SW 1271 (cell line): ENCODE data around the gene FBLIM1.
"Not testable (repeated sequence)": the region's sequence is repeated elsewhere in the genome, so short reads cannot be mapped to it uniquely, and the experiment has no call there.

Experiments used
- DNase-seq, 2 experiments: peaks; one replicate each; lab custom pipeline; 2025; lab: John Stamatoyannopoulos, UW

FBLIM1 gene

DNA sequence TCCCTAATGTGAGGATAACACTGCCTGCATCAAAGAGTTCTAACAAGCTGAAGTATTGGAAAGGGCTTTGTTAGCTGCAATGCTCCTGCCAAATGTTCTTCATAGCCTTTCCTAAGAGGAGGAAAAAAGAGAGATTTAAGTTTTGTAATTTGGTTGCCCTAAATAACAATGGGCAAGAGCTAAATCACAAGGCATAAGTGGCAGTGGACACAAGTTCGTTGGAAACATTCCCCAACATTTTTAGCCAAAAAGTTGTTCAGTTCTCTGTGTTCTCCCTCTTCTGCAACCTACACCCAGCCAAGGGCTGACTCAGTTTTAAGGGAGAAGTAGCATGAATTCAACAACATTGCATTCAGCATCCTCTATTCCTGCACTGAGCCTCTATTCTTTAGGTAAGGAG is 51.5 kb downstream of the FBLIM1 start:
- no peak for DNase-seq

DNA sequence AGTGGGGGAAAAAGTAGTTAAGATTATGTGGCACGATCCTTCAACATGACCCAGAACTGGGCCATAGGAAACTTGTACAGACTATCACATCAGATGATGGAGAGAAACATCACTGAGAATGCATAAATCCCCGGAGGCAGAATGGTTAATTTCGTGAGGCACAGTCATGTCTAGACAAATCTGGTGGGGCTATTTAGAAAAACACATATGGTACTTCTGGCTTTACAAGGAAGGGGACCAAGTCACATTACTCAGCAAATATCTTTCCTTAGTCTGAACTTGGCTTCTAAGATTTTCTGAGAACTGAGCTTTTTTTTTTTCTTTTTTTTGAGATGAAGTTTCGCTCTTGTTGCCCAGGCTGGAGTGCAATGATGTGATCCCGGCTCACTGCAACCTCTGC is 58.1 kb downstream of the FBLIM1 start:
- DNase-seq, result no peak

DNA sequence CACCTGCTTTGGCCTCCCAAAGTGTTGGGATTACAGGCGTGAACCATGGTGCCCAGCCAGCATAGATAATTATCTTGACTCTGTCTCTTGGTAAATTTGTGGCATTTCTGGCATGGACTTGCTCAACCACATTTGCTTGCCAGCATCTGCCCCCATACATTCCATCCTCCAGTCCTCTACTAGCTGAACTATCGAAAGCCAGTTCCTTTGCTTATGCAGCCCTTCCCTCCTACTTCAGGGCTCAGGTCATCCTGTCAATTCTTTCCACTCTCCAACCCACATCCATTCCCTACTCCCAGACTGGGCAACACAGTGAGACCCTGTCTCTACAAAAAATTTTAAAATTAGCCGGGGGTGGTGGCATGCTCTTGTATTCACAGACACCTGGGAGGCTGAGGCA is 61.9 kb downstream of the FBLIM1 start:
- no peak for DNase-seq

DNA sequence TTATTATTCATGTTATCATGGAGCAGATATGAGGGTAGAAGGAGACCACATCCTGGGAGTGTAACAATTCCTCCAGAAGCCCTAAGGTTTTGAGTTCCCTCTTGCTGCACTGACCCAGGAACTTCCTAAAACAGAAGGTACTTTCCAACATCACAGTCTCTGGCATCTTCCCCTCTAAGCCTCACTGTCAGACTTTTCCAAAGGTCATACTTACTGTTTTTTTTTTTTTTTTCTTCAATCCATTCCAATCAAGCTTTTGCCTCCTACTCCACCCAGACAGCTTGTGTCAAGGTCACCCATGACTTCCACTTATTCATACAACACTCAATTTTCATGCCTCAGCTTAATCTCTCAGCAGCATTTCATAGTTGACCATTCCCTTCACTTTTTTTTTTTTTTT is 67.2 kb downstream of the FBLIM1 start:
- DNase-seq, result no peak

DNA sequence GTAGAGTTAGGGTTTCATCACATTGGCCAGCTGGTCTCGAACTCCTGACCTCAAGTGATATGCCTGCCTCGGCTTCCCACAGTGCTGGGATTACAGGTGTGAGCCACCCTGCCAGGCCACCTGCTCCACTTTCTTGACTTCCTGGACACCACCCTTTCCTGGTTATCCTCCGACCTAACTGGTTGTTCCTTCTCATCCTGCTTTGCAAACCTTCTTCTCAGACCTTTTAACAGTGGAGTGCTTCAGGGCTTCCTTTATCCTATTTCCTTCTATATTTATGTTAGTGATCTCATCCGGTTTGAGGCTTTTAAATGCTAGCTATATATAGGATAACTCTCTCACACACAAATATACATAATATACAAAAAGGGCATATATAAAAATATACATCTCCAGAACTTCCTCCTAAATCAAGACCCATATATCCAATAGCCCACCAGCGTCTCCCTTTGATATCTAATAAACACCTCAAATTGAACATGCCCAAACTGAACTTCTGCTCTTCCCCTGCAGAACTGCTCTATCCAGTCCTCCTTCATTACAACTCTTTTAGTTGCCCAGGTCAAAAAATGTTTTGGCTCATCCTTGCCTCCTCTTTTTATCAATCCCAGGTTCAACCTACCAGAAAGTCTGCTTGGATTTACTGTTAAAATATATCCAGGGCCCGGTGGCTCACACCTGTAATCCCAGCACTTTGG is 68.4 kb downstream of the FBLIM1 start:
- DNase-seq, result no peak

DNA sequence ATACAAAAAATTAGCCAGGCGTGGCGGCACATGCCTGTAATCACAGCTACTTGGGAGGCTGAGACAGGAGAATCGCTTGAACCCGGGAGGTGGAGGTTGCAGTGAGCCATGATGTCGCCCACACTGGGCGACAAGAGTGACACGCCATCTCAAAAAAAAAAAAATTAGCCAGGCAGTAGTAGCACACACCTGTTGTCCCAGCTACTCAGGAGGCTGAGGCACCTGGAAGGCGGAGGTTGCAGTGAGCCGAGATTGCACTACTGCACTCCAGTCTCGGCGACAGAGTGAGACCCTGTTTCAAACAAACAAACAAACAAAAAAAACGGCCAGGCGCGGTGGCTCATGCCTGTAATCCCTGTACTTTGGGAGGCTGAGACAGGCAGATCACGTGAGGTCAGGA is 69.0 kb downstream of the FBLIM1 start:
- not testable (repeated sequence) for DNase-seq

DNA sequence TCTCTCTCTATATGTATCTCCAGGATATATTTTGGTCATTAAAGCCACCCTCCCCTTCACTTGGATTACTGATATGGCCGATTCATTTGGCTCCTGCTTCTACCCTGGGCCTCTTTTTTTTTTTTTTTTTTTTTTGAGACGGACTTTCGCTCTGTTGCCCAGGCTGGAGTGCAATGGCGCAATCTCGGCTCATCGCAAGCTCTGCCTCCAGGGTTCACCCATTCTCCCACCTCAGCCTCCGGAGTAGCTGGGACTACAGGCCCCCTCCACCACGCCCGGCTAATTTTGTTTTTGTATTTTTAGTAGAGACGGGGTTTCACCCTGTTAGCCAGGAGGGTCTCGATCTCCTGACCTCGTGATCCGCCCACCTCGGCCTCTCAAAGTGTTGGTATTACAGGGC is 70.3 kb downstream of the FBLIM1 start:
- not testable (repeated sequence) for DNase-seq

DNA sequence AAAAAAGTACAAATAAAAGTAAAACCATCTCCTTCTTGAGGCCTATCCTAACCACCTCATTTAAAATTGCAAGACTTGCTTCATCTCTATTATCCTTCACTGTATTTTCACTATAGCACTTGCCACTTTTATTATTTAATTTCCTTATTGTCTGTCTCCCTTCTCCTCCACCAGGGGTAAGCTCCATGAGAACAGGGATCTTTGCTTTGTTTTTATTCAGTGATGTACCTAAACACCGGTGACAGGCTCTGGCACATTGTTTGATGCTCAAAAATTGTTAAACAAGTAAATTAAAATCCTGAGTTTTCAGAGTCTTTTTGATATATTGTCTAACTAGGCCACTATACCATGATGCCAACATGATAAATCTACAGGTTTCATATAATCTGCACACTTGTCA is 71.7 kb downstream of the FBLIM1 start:
- DNase-seq, result no peak

DNA sequence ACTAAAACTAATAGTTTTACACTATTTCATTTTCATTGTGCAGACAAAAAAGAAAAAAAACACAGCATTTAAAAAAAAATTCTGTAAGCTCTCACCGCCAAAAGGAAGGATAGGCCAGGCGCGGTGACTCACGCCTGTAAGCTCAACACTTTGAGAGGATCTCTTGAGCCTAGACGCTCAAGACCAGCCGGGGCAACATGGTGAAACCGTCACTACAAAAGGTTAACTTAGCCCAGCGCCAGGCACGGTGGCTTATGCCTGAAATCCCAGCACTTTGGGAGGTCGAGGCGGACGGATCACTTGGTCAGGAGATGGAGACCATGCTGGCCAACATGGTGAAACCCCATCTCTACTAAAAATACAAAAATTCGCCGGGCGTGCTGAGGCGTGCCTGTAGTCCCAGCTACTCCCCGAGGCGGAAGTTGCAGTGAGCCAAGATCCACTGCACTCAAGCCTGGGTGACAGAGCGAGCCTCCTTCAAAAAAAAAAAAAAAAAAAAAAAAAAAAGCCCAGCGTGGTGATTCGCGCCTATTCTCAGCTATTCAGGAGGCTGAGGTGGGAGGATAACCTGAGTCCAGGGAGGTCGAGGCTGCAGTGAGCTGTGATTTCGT is 74.6 kb downstream of the FBLIM1 start:
- peak; percentile 51 to 67 for DNase-seq

DNA sequence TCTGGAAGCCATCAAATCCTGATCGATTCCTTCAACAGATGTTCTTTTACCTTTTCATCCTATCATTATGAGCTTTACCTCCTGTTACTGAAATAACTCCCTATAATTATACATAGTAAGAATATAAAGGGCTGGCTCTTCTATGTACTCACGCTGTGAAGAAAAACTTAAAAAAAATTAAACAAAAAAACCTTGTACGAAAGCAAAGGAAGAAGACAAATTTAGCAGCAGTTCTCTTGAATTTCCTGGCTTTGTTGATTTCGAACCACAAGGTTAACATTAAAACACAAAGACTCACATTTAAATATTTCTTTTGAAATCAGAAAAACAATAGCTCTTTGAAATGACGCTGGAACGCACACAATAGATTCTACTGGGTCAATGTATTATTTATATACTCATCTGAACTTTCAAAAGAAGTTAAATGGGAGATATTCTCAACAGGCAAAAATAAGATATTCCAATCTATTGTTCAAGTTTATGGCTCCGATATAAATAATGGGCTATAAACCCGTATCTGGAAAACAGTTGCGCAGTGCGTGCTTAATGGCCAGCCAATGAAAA is 75.3 kb downstream of the FBLIM1 start:
- DNase-seq, result no peak

DNA sequence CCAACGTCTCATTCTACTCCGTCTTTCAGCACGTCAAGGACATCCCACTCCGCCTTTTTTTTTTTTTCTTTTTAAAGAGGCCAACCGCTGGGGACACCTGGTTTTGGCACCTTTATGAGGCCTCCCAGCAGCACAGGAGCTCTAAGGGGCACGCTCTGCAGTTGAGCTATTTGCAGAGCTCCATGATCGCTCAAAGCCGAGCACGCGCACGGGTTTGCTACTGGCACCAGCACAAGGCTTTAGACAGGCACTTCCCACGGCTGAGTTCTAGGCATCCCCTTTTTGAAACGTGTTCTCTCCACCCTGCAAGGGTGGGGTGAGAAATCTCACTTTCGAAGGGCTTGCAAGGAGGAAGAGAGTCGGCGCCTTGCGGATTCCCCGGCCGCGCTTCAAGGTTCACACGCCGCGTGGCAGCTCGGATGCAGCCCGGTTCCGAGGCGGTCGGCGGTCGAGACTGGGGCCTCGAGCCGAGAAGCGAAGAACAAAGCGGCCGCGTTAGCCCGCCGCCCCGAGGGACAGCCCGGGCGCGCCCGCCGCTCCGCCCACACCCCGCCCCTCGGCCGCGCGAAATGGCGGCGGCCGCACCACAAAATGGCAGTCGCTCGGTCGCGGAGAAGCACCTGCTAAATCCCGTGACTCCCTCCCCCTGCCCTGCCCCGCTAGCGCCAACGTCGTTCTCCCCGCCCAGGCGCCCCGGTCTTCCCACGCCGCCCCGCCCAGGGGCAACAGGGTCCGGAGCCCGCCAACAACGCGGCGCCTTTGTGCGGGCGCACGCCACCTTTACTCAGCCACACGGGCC is 76.0 kb downstream of the FBLIM1 start:
- peak; percentile 68 to 88 for DNase-seq

DNA sequence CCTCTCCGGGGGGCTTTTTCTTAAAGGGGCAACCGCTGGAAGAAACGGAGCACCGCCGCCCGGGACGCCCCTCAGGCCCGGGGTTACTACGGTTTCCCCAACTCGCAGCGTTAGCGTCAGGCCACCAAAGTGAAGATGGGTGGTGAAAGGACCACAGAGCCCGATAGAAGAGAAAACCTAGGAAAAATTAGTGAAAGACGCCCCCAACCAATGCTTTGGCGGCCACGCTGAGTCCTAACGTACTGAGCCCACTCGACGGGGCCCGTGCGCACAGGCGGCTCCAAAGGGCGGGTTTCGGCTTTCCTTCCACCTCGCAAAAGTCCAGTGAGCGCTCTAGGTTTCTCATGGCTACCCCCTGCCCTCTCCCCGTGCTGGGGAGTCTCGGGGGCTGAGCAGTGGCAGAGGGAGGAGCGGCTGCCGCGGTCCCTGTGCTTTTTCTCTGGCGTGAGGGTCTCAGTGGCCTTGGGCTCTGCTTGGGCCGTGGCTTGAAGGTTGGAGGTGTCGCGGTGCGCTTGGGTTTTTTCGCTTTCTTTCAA is 76.7 kb downstream of the FBLIM1 start:
- DNase-seq, result no peak

DNA sequence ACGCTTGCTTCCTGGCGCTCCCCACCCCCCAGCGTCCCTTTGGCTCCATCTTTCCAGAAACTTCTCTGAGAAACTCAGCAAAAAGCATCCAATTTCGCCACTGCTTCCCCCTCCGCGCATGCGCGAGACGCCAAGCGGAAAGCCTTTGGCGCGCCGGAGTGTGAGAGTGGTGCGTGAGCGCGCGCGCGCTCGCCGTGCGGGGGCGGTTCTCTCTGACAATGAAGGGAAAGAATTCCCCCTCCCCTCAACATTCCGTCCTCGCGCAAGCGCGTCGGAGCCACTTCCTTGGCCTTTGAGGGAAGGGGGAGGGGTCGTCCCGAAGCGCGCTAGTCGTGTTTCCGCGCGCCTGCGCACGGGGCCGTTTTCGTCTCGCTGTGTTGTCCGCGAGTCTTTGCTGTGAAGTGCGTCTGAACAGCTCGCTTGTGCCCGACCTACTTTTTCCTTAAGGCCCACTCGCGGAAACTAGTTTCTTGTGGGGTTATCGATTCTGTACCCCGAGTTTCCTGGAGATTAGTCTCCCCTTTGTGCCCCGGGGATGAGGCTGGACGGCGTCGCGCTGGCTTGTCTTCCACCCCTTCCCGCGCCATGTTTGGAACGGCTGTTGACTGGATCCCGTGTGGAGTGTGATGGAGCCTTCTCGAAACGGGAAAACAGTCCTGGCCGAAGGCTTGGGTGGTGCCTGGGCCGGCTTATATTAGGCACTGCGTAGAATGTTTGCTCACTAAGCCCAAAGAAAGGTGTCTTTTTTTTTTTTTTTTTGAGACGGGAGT is 77.3 kb downstream of the FBLIM1 start:
- DNase-seq, result peak; percentile 82 to 95
